HUES6 (cell line): ENCODE results near the gene MED9.

ENCODE experiments used
- H3K27ac ChIP-seq: 2 replicates; pipeline ENCODE4 v1.7.0; 2013; ENCODE audit warnings: low read depth, mild to moderate bottlenecking, low read length, inconsistent platforms
- H3K27me3 ChIP-seq: 2 replicates; pipeline ENCODE4 v1.6.1; 2013; ENCODE audit warnings: low read length; ENCODE audit not compliant: control insufficient read depth, insufficient read depth
- H3K36me3 ChIP-seq: 2 replicates; pipeline ENCODE4 v1.6.1; 2013; ENCODE audit warnings: low read length; ENCODE audit not compliant: control insufficient read depth, insufficient read depth
- H3K4me1 ChIP-seq: 2 replicates; pipeline ENCODE4 v1.6.1; 2013; ENCODE audit warnings: low read length; ENCODE audit not compliant: control insufficient read depth, insufficient read depth
- H3K4me3 ChIP-seq: 2 replicates; pipeline ENCODE4 v1.5.1; 2013; ENCODE audit warnings: low read depth, low read length
- H3K9ac ChIP-seq: one replicate; pipeline ENCODE4 v1.6.1; 2013; ENCODE audit warnings: mild to moderate bottlenecking, low read length
- H3K9me3 ChIP-seq: 2 replicates; pipeline ENCODE4 v1.6.1; 2013; ENCODE audit warnings: low read depth, low read length; ENCODE audit not compliant: control insufficient read depth, insufficient read depth

Gene MED9

DNA sequence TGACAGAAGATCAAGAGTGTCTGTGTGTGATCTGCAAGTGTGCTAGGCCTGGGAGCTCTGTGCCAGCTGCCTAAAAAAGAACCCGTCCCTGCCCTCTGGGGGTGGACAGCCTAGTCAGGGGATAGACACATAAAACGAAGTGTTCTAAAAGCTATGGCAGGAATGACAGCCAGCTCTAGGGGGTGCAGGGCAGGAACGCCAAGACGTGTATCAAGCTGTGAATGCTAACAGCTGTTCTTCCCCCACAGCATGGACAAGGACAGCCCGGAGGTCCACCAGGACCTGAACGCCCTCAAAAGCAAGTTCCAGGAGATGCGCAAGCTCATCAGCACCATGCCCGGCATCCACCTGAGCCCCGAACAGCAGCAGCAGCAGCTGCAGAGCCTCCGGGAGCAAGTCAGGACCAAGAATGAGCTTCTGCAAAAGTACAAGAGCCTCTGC lies 14.3 kb downstream of the MED9 start:
- Histone ChIP-seq H3K27ac (no peak overlapping the region), H3K27me3 (peaks cover 23% of the 10 kb centered on the region), H3K9me3 (no peaks in the 10 kb centered on the region), H3K4me3 (no peak overlapping the region), H3K4me1 (peaks cover 27% of the 10 kb centered on the region), H3K36me3 (peaks cover 42% of the 10 kb centered on the region), H3K9ac (no peak overlapping the region)

DNA sequence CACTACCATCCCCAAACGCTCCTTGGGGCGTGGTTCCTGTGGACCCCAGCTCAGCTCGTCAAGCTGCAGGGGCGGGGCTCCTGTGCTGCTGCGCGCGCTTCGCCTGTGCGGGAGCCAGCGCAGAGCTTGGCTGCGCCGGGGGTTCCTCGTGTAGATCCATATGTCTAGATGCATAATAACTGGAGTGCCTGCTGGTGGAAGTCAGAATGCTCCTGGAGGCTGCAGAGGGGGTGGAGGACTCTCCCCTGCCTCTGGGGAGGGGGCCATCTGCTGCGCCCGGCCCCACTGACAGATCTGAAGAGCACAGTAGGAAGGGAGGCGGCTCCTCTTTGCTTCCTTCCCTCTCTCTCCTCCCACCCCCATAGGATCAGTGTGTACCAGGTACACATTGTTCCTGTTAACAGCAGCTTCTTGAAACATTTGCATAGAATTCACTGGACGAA lies 14.8 kb downstream of the MED9 start:
- Histone ChIP-seq H3K4me3 (no peak overlapping the region), H3K9me3 (no peaks in the 10 kb centered on the region), H3K27ac (no peak overlapping the region), H3K9ac (no peak overlapping the region), H3K4me1 (peaks cover 27% of the 10 kb centered on the region), H3K36me3 (peaks cover 42% of the 10 kb centered on the region), H3K27me3 (peaks cover 24% of the 10 kb centered on the region)

DNA sequence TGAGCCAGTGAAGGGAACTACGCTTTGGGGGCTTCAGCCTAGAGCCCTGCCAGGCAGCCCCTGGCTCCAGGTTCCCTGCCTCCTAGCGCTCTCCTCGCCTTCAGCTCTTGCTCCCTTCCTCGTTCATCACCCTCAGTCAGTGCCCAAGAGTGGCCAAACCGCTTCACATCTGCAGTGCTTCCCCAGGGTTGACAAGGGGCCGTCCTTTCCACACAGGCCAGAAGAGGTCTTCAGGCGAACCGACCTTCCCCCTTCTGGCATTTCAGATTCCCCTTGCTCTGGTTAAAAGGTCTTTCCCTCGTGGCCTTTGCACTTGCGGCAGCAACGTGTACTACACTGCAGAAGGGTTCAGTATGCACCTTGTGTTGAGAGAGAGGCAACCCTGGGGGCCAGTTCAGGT lies 15.3 kb downstream of the MED9 start:
- Histone ChIP-seq H3K9ac (no peak overlapping the region), H3K9me3 (no peaks in the 10 kb centered on the region), H3K4me1 (peaks cover 29% of the 10 kb centered on the region), H3K27ac (no peak overlapping the region), H3K27me3 (peaks cover 24% of the 10 kb centered on the region), H3K36me3 (peaks cover 42% of the 10 kb centered on the region), H3K4me3 (no peak overlapping the region)

DNA sequence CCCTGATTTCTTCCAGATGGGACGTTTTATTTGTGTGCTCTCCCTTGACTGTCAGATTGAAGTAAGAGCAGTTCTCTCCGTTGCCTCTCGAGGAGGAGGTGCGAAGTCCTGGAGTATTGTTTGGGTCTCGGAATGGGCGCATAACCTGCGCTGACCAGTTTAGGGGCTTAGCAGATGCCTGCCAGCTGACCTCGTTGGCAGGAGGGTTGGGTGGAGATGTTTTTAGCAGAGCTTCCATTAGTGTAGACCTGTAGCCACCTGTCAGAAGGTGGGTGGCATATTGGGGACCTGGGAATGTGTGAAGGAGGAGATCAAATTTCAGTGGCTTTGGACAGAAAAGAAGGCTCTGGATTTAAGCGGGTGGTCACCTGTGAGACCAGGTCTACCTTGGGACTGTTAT lies 15.8 kb downstream of the MED9 start:
- Histone ChIP-seq H3K27ac (no peak overlapping the region), H3K4me1 (peaks cover 34% of the 10 kb centered on the region), H3K4me3 (no peak overlapping the region)

DNA sequence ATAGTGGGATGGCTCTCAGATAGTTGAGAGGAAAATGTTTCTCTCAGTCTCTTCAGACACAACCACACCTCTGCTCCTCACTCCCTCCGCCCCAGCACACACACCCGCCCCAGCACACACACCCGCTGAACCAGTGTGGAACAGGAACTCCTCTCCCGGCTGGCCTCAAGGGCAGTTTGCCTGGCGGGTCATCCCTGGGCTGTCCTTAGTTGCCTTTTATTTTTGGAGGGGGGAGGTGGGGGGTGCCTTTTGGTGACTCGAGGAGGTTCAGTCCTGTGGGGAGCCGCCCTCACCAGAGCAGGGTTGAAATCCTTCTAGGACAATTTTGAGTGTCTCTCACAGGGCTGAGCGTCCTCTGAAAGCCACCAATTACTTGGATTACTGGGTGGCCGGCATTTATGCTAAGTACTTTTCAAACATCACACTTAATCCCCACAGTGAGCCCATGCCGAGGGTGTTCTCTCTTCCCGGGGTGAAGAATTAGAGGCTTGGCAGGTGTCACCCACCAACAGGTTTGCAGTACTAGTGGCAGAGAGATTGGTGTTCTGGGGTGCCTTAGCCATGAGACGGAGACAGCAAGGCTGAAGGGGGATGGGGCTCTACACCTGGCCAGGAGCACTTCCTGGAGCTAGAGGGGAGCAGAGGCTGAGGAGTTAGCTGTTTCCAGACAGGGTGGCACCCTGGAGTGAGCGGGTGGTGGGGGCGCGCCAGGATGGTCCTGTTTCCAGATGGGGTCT lies 16.6 kb downstream of the MED9 start:
- Histone ChIP-seq H3K36me3 (peaks cover 30% of the 10 kb centered on the region), H3K27me3 (peaks cover 24% of the 10 kb centered on the region), H3K4me1 (peaks cover 34% of the 10 kb centered on the region), H3K27ac (no peak overlapping the region), H3K9ac (no peak overlapping the region), H3K9me3 (no peaks in the 10 kb centered on the region), H3K4me3 (no peak overlapping the region)

More for the DNA sequence above, 15.8 kb downstream of the MED9 start:
- no peaks in the 10 kb centered on the region for H3K9me3 ChIP-seq
- peaks cover 24% of the 10 kb centered on the region for H3K27me3 ChIP-seq
- peaks cover 38% of the 10 kb centered on the region for H3K36me3 ChIP-seq
- H3K9ac ChIP-seq = no peak overlapping the region

DNA sequence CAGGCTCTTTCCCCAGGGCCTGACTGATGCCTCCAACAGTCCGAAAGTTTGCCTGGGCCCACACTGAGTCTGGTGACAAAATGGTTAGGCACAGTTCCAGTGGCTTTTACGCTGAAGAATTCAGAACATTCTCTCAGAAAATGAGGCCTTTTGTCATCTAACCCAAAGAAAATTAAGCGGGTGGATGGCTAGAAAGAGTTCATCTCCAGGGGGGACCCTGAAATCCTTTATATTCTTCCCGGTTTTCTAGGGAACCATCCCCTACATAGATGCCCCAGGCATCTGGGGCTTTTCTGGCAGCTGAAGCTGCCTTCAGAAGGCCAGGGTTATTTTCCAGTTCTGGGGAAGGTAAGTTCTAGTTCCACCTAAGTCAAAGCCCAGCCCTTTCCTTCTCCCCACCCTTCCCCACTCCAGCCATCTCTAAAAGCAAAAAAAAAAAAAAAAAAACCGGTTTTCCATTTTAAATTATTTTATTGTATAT lies 17.2 kb downstream of the MED9 start:
- peaks cover 34% of the 10 kb centered on the region for H3K4me1 ChIP-seq
- H3K4me3 ChIP-seq = peak overlapping the region; percentile 80
- peaks cover 24% of the 10 kb centered on the region for H3K27me3 ChIP-seq
- H3K9me3 ChIP-seq = no peaks in the 10 kb centered on the region
- no peak overlapping the region for H3K9ac ChIP-seq
- peaks cover 30% of the 10 kb centered on the region for H3K36me3 ChIP-seq
- H3K27ac ChIP-seq = no peak overlapping the region

DNA sequence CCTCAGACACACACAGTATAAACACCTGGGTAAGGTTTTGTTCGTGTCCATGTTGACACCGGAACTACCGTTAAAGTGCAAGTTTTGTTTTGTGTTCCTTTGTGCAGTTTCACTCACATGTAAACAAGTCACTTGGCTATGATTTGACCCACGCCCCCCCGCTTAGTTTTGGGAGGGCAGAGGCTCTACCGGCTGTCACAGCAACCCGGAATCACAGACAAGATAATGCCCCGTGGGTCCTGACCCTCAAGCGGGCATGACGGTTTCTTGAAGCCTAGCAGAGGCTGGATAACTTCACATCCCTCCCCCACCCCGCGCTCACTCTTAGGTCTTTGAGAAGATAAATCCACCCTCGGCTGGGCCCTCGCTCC lies 17.7 kb downstream of the MED9 start:
- no peaks in the 10 kb centered on the region for H3K9me3 ChIP-seq

DNA sequence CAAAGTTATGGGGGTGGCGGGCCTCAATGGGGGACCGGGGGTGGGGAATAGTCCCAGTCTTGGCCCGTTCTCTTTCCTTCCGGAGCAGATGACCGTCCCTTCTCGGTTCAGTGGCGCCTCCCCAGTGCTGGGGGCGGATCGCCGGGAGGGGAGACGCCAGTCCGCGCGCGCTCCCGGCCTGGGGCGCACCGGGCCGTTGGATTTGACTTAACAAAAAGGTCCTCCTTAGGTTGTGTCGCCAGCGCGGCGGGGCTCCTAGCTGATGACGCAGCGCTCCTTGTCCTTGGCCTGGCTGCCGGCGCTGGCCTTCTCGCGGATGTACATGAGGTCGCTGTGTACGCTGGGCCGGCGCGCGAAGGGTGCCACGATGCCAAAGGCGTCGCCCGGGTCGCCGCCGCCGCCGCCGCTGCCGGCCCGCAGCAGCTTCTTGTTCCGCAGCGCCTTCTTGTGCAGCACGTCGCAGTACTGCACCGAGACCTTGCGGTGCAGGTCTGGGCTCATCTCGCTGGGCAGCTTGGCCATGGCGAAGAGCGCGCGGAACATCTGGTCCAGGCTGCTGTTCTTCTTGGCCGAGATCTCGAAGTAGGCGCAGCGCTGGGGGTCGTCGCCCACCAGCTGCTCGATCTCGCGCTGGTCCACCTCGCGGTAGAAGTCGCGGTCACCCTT lies 18.2 kb downstream of the MED9 start:
- Histone ChIP-seq H3K27ac (no peak overlapping the region), H3K9me3 (no peaks in the 10 kb centered on the region), H3K4me3 (peak overlapping the region; percentile 80), H3K9ac (peak overlapping the region; percentile 69), H3K27me3 (peaks cover 24% of the 10 kb centered on the region), H3K4me1 (peaks cover 34% of the 10 kb centered on the region), H3K36me3 (peaks cover 25% of the 10 kb centered on the region)

More for the DNA sequence above, 17.7 kb downstream of the MED9 start:
- Histone ChIP-seq H3K36me3 (peaks cover 30% of the 10 kb centered on the region), H3K4me3 (peak overlapping the region; percentile 80), H3K9ac (no peak overlapping the region), H3K27me3 (peaks cover 24% of the 10 kb centered on the region), H3K4me1 (peaks cover 34% of the 10 kb centered on the region), H3K27ac (no peak overlapping the region)

DNA sequence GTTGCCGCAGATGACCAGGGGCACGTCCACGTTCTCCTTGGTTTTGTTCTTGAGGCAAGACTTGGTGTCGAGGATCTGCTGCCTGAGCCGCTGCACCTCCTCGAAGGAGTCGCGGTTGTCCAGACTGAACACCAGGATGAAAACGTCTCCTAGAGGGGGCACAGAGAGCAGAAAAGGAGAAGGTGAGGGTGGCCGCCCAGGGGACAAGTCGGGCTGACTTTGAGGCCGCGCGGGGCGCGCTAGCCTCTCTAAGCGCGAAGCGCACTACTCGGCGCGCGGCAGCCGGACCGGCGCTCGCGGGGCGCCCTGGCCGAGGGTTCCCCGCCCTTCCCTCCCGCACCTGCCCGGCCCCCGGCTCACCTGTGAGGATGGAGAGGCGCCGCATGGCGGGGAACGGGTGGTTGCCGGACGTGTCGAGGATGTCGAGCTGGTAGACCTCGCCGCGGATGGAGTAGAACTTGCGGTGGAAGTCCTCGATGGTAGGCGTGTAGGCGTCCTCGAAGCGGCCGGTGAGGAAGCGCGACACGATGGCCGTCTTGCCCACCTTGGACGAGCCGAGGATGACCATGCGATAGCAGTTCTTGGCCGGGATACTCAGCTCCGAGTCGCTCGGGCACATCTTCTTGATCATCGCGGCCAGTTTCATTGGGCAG lies 18.9 kb downstream of the MED9 start:
- Histone ChIP-seq H3K4me1 (peaks cover 34% of the 10 kb centered on the region), H3K27ac (no peak overlapping the region), H3K27me3 (peaks cover 24% of the 10 kb centered on the region)

DNA sequence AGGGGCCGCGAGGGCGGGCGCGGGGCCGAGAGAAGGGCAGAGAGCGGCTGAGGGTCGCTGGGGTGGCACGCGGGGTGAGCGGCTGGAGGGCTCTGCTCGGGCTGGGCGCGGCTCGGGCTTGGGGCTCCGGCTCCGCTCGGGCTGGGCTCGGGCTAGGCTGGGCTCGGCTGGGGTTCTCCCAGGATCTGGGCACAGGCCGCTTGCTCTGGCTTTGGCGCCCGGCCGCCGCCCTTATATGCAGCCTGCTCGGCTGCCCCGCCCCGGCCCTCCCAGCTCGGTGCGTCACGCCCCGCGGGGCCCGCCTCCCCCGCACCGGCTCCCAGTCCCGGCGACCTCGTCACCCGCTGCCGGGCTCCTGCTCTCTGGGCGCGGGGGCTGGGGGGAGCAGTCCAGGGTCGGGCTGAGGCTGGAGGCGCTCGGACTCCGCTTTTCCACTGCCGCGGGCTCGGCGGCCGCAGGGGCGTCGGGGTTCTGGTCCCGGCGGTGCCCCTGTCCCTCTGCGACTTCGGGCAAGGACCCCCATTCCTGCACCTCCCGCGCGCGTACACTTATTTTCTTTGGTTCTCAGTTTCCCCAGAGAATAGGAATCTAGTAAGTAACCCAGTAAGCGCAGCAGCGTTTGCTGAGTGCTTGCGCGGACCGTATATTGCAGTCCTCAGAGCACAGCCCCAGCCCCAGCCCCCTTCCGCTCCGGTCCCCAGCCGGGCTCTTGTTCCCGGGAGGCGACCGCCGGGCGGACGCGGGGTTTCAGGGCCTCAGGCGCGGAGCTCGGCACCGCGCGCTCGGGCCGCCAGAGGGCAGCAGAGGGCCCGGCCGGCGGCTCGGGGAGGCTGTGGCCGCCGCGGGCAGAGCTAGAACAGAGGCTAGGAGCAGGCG lies 19.6 kb downstream of the MED9 start, which contains the start of gene RASD1:
Gene RASD1 (minus strand): TSS at position 207 of the 876 bp plus-strand sequence. CDS start 214 bp downstream, outside the sequence.
- Histone ChIP-seq H3K4me3 (peak within 1 kb of the TSS; percentile 80), H3K9me3 (no peaks in the 10 kb centered on the region), H3K4me1 (peaks cover 34% of the 10 kb centered on the region), H3K9ac (peak within 1 kb of the TSS; percentile 71), H3K27ac (peak within 1 kb of the TSS; percentile 23; the same call in 1 of the 2 replicates), H3K36me3 (peaks cover 14% of the 10 kb centered on the region), H3K27me3 (peaks cover 24% of the 10 kb centered on the region)

More for the DNA sequence above, 18.9 kb downstream of the MED9 start:
- Histone ChIP-seq H3K9ac (peak overlapping the region; percentile 69), H3K9me3 (no peaks in the 10 kb centered on the region), H3K4me3 (peak overlapping the region; percentile 80), H3K36me3 (peaks cover 21% of the 10 kb centered on the region)
